ENCODE data around the gene TNNT3. TPM values are rescaled to one million over a fixed set of nuclear protein-coding genes. Genes with fewer than 3 reads are reported as not detected.

Gene TNNT3
- total RNA-seq, 1 donor from 2014 or later: not detected

DNA sequence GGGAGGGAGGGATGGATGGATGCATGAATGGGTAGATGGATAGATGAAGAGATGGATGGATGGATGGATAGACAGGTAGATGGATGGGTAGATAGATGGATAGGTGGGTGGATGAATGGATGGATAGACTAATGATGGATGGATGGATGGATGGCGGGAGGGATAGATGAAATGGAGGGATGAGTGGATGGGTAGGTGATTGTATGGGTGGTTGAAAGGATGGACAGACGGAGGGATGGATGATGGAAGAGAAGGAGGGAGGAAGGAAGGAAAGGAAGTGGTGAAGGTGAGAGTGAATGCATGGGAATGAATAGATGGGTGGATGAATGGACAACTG, 3.7 kb upstream of the TNNT3 start:
- FAIRE-seq: peak; percentile 40
- Histone ChIP-seq H3K4me3 (ENCODE audit: low read depth, low read length) (no peak overlapping the region), H3K27me3 (ENCODE audit: control insufficient read depth, insufficient read depth, low read length) (no peaks in the 10 kb centered on the region), H3K36me3 (ENCODE audit: control insufficient read depth, insufficient read depth, low read length) (no peaks in the 10 kb centered on the region)
- DNase-seq (ENCODE audit: low read depth): no peak
- TF ChIP-seq, protein P1, sequence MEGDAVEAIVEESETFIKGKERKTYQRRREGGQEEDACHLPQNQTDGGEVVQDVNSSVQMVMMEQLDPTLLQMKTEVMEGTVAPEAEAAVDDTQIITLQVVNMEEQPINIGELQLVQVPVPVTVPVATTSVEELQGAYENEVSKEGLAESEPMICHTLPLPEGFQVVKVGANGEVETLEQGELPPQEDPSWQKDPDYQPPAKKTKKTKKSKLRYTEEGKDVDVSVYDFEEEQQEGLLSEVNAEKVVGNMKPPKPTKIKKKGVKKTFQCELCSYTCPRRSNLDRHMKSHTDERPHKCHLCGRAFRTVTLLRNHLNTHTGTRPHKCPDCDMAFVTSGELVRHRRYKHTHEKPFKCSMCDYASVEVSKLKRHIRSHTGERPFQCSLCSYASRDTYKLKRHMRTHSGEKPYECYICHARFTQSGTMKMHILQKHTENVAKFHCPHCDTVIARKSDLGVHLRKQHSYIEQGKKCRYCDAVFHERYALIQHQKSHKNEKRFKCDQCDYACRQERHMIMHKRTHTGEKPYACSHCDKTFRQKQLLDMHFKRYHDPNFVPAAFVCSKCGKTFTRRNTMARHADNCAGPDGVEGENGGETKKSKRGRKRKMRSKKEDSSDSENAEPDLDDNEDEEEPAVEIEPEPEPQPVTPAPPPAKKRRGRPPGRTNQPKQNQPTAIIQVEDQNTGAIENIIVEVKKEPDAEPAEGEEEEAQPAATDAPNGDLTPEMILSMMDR (IDR thresholded peaks at IDR 0.05; ENCODE audit: insufficient read depth, low read length, severe bottlenecking): no peak

DNA sequence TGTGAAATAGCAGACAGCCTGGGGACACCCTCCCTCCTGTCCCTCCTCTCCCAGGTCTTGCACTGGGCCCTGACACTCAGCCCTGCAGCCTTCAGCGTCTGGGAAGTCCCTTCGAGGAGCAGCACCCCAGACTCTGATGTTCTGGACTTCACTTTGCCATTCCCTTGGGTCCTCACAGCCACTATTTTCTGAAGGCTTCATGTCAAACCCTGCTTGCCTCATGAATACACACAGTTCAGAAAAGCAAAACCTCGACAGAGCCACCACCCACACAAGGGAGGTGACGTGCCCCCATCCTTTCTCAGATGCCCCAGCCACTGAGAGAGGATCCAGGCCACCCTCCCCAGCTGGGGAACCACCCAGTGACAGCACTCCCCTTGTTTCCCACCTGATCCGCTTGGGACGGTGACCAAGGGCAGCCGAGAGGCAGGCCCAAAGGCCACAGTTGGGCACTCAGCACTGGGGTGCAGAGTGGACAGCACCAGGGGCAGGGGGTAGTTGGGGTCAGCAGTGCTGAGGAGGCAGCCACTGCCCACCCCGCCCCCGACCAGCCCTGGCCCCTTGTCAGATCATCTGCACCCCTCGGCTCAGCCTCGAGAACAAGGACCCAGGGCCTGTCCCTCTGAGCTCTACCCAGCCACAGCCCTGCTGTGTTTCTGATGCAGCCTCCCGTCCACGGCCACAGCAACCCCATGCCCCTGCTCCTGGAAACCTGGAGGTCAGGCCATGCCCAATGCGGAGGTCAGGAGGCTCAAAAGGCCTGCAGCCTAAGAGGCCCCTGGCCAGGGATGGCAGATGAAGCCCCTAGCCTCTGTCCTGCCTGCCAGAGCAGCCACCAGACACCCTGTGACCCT, 3.1 kb upstream of the TNNT3 start:
- H3K27me3 ChIP-seq (ENCODE audit: control insufficient read depth, insufficient read depth, low read length): no peaks in the 10 kb centered on the region
- no peaks in the 10 kb centered on the region for H3K36me3 ChIP-seq (ENCODE audit: control insufficient read depth, insufficient read depth, low read length)
- no peak for DNase-seq (ENCODE audit: low read depth)
- no peak overlapping the region for H3K4me3 ChIP-seq (ENCODE audit: low read depth, low read length)
- FAIRE-seq: peak; percentile 72
- TF ChIP-seq, protein P1 (IDR thresholded peaks at IDR 0.05; ENCODE audit: insufficient read depth, low read length, severe bottlenecking): no peak

DNA sequence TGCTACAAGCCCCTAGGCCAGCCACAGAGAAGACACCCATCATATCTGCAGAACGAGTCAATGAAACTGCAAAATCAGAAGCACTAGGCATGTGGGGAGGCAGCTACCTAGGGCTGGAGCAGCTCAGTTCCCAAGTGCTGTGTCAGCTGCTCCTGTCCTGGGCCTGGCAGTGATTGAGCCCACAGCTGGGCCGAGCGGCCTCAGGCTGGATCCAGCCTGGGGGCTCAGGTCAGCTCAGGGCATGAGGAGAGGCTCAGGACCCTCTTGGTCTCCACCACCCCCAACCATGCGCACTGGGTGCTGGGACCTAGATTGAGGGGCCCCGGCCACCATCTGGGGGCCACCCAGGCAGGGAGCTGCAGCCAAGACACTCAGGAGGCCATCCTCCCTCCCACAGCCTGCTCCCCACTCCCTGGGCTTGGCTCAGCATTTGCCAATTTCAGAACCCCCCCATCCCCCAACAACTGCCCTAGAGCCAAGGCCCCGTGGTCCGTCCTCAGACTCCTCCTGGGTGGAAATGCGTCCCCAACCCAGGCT, 2.4 kb upstream of the TNNT3 start:
- no peaks in the 10 kb centered on the region for H3K36me3 ChIP-seq (ENCODE audit: control insufficient read depth, insufficient read depth, low read length)
- H3K27me3 ChIP-seq (ENCODE audit: control insufficient read depth, insufficient read depth, low read length): no peaks in the 10 kb centered on the region
- H3K4me3 ChIP-seq (ENCODE audit: low read depth, low read length): no peak overlapping the region
- DNase-seq (ENCODE audit: low read depth) (no peak), FAIRE-seq (no peak)
- TF ChIP-seq, protein P1 (IDR thresholded peaks at IDR 0.05; ENCODE audit: insufficient read depth, low read length, severe bottlenecking): no peak

DNA sequence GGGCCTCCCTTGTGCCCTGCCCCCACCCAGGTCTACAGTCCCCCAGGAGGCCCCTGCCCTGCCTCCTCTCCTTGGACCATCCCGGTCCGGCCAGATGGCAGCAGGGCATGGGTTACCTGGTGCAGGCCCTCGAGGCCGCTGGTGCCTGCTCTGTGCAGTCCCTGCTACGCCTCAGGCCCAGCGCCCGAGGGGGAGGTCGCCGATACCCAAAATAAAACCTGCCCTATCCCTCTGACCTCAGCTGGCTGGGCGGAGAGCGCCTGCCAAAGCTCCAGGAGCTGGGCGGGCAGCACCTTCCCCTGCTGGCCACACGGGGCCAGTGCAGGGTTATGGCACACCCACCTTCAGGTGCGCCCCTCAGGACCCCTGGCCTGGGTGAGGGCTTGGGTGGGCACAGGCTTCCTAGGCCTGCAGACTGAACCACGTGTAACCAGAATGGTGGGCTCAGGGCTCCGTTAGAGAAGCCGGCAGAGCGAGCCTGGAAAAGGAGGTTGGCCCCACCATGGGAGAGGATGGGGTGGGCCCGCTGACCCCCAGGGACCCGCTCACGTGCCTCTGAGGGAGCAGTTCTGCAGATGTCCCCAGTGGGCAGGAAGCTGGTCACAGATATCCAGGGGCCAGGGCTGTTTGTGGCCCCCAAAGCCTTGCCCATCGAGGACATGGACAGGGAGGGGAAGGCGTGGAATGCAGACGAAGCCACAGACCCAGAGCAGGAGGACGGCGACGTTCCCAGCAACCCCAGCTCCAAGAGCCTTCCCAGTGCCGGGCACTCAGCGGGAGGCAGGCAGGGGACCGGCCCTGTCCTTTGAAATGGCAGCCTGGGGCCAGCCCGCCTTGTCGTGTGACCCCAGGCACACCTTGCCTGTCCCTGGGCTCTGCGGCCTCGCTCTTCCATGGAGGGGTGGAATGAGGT, 1.7 kb upstream of the TNNT3 start:
- Histone ChIP-seq H3K27me3 (ENCODE audit: control insufficient read depth, insufficient read depth, low read length) (no peaks in the 10 kb centered on the region), H3K36me3 (ENCODE audit: control insufficient read depth, insufficient read depth, low read length) (no peaks in the 10 kb centered on the region), H3K4me3 (ENCODE audit: low read depth, low read length) (no peak overlapping the region)
- TF ChIP-seq, protein P1 (IDR thresholded peaks at IDR 0.05; ENCODE audit: insufficient read depth, low read length, severe bottlenecking): peak; percentile 31
- DNase-seq (ENCODE audit: low read depth) (no peak), FAIRE-seq (no peak)

DNA sequence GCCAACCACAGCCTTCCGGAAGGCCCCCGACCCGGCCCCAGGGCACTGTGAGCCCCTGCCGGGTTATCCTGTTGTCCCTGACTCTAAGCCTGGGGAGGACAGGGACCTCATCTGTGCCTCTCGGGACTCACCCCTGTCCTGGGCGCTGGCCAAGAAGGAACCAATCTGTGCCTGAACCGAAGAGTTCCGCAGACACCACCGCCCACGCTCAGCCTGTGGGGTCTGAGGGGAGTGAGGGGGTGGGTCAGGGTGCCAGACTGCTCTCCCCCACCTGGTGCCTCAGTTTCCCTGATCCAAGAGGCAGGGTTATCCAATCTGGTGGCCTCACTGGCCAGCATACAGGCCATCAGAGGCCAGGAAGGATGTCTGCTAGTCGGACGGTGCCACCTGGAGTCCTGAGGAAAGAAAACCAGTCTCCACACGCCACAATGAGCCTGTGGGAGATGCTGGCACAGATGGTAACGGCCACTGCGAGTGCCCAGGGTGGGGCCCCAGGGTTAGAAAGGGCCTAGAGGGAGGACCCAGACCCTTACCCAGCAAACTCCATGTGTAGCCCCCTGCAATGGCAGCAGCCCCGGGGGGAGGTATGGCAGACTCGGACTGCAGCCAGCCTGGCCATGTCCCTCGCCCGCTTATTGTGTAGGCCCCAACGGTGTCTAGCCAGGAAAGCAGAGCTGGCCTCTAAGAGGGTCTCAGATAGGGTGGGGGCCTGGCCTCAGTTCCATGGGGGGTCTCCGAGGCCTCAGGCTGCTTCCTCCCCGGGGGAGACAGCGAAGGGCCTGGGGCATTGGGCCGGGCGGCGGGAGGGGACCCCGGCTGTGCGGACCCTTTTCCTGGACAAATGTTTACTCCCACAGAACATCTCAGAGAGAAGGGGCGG, 827 bp upstream of the TNNT3 start:
- H3K36me3 ChIP-seq (ENCODE audit: control insufficient read depth, insufficient read depth, low read length): no peaks in the 10 kb centered on the region
- DNase-seq (ENCODE audit: low read depth): no peak
- H3K27me3 ChIP-seq (ENCODE audit: control insufficient read depth, insufficient read depth, low read length): no peaks in the 10 kb centered on the region
- TF ChIP-seq, protein P1 (IDR thresholded peaks at IDR 0.05; ENCODE audit: insufficient read depth, low read length, severe bottlenecking): peak; percentile 18
- no peak overlapping the region for H3K4me3 ChIP-seq (ENCODE audit: low read depth, low read length)
- no peak for FAIRE-seq
